Esophagus mucosa (tissue), 1 donor: ENCODE results near the gene PRR3. TPM values are rescaled to one million over a fixed set of nuclear protein-coding genes. Genes with fewer than 3 reads are reported as not detected.

Source experiments
- total RNA-seq: library from RNA; stranded (reverse); gene quantifications from one replicate; pipeline ENCODE4 v1.2.4, GENCODE V29; 2023
- donor health status: DM: yes; HTN: yes; CAD: no.

The PRR3 gene
- total RNA-seq, 1 donor from 2014 or later, result 3.5 TPM

Other genes with a start within 250 kb of the PRR3 start
- gene TRIM39, start 230.4 kb upstream of the PRR3 start, total RNA-seq, result 9.6 TPM
- gene RPP21, start 212.1 kb upstream of the PRR3 start, total RNA-seq, result 46.0 TPM
- 190 TPM for gene HLA-E, start 67.8 kb upstream of the PRR3 start, total RNA-seq
- 32.5 TPM for gene GNL1, start 806 bp upstream of the PRR3 start, total RNA-seq
- gene ABCF1, start 14.1 kb downstream of the PRR3 start, total RNA-seq, result 27.1 TPM
- gene PPP1R10, start 59.9 kb downstream of the PRR3 start, total RNA-seq, result 30.0 TPM
- gene MRPS18B, start 60.5 kb downstream of the PRR3 start, total RNA-seq, result 48.2 TPM
- 4.6 TPM for gene ATAT1, start 69.6 kb downstream of the PRR3 start, total RNA-seq
- gene C6orf136, start 89.8 kb downstream of the PRR3 start, total RNA-seq, result 10.0 TPM
- gene DHX16, start 115.7 kb downstream of the PRR3 start, total RNA-seq, result 17.8 TPM
- gene PPP1R18, start 129.3 kb downstream of the PRR3 start, total RNA-seq, result 22.9 TPM
- gene NRM, start 133.7 kb downstream of the PRR3 start, total RNA-seq, result 12.7 TPM
- gene MDC1, start 160.0 kb downstream of the PRR3 start, total RNA-seq, result 15.7 TPM
- gene TUBB, start 163.1 kb downstream of the PRR3 start, total RNA-seq, result 327 TPM
- gene FLOT1, start 185.4 kb downstream of the PRR3 start, total RNA-seq, result 75.0 TPM
- gene IER3, start 187.3 kb downstream of the PRR3 start, total RNA-seq, result 74.3 TPM